DMS 273 (cell line): ENCODE data around the gene AGT.
A peak's percentile ranks its signal among the peaks of the same experiment; 100 is the strongest.
"Not testable (repeated sequence)": the region's sequence is repeated elsewhere in the genome, so short reads cannot be mapped to it uniquely, and the experiment has no call there.

Experiments used
- DNase-seq: peaks from one replicate; lab custom pipeline; 2025; ENCODE audit not compliant: unreplicated experiment; lab: John Stamatoyannopoulos, UW

AGT gene

GRCh38 chr1:230693221-230693620 is 20.7 kb downstream of the AGT start:
- no peak for DNase-seq

GRCh38 chr1:230691615-230692014 is 22.3 kb downstream of the AGT start:
- DNase-seq = no peak

GRCh38 chr1:230690101-230690500 is 23.8 kb downstream of the AGT start:
- DNase-seq = no peak

GRCh38 chr1:230686747-230687146 is 27.2 kb downstream of the AGT start:
- no peak for DNase-seq

GRCh38 chr1:230684998-230685397 is 28.9 kb downstream of the AGT start:
- no peak for DNase-seq

- DNase-seq = no peak
These were observed 29.8 kb downstream of the AGT start for GRCh38 chr1:230684146-230684545.

- no peak for DNase-seq
These were observed 30.9 kb downstream of the AGT start for GRCh38 chr1:230682882-230683610.

GRCh38 chr1:230682274-230682673 is 31.6 kb downstream of the AGT start:
- DNase-seq = peak; percentile 93

- DNase-seq = peak; percentile 90
These were observed 32.3 kb downstream of the AGT start for GRCh38 chr1:230681599-230681998.

GRCh38 chr1:230680300-230681025 is 33.5 kb downstream of the AGT start:
- no peak for DNase-seq

GRCh38 chr1:230679825-230680224 is 34.1 kb downstream of the AGT start:
- no peak for DNase-seq

- DNase-seq = no peak
These were observed 34.7 kb downstream of the AGT start for GRCh38 chr1:230679192-230679591.

- no peak for DNase-seq
These were observed 36.7 kb downstream of the AGT start for GRCh38 chr1:230677200-230677599.

GRCh38 chr1:230674581-230674980 is 39.3 kb downstream of the AGT start:
- DNase-seq = peak; percentile 8

- DNase-seq = no peak
These were observed 44.4 kb downstream of the AGT start for GRCh38 chr1:230669543-230669942.

GRCh38 chr1:230668227-230668626 is 45.7 kb downstream of the AGT start:
- DNase-seq = no peak

GRCh38 chr1:230661976-230662375 is 51.9 kb downstream of the AGT start:
- peak; percentile 85 for DNase-seq

- no peak for DNase-seq
These were observed 55.2 kb downstream of the AGT start for GRCh38 chr1:230658691-230659090.

GRCh38 chr1:230658103-230658502 is 55.8 kb downstream of the AGT start:
- not testable (repeated sequence) for DNase-seq

GRCh38 chr1:230656719-230657118 is 57.2 kb downstream of the AGT start:
- not testable (repeated sequence) for DNase-seq
